ENCODE measurements around the gene MRPL12. TPM values are rescaled to one million over a fixed set of nuclear protein-coding genes. Genes with fewer than 3 reads are reported as not detected.

The MRPL12 gene
- total RNA-seq, 4 donors from 2014 or later = 69.6 to 115 (median 79.9) TPM

DNA sequence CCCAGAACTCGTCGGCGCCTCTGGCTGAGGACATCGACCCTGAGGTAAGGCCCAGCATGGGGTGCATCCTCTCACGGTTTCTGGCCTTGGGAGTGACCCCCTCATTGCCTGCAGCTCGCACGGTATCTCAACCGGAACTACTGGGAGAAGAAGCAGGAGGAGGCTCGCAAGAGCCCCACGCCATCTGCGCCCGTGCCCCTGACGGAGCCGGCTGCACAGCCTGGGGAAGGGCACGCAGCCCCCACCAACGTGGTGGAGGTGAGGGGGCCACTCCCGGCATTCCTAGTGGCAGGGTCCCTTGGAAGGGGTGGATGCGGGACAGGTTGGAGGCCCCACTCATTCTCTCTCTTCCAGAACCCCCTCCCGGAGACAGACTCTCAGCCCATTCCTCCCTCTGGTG is 8.4 kb upstream of the MRPL12 start:
- H3K36me3 ChIP-seq = peaks cover 83 to 100% (median 84%) of the 10 kb centered on the region in 3 donors
- intact Hi-C loops (cut with DNase I) = no loop called here
- DNase-seq = no peak

DNA sequence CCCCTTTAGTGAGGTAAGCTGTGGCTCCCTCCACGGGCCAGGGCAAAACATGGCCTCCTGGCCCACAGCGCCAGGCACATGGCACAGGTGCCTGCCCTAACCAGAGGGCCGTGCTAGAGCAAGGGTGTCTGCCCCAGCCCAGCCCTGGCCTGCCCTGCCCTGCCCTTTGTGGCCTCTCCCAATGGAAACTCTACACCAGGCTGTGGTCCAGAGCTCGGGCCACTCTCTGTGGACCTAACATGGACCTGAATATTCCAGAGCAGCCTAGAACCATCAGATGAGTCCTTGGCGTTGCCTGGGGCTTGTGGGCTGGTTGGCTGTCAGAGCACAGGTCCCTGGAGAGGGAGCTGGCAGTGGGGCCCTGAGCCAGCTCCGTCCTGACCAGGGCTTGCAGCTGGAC is 8.0 kb upstream of the MRPL12 start:
- TF ChIP-seq CTCF (IDR thresholded peaks at IDR 0.05) (no peak), POLR2A (IDR thresholded peaks at IDR 0.05) (no peak)
- no peak overlapping the region for H3K27ac ChIP-seq
- peaks cover 80 to 100% (median 88%) of the 10 kb centered on the region in 3 donors for H3K36me3 ChIP-seq
- H3K9me3 ChIP-seq = no peaks in the 10 kb centered on the region
- 100% methylated on average over 2 of the region's 6 CpGs; no CpG with 5 or more reads in 1 of the 2 donors for WGBS, 2 donors
- H3K4me1 ChIP-seq = no peaks in the 10 kb centered on the region
- no peak overlapping the region for H3K4me3 ChIP-seq
- no peak for DNase-seq
- intact Hi-C loops (cut with DNase I) = no loop called here
- no peaks in the 10 kb centered on the region for H3K27me3 ChIP-seq

More for the DNA sequence above, 8.4 kb upstream of the MRPL12 start:
- WGBS, 2 donors = 82% methylated on average over 6 of the region's 19 CpGs; no CpG with 5 or more reads in 1 of the 2 donors
- H3K4me3 ChIP-seq = no peak overlapping the region
- no peak for TF ChIP-seq POLR2A (IDR thresholded peaks at IDR 0.05)
- TF ChIP-seq CTCF (IDR thresholded peaks at IDR 0.05) = no peak
- no peaks in the 10 kb centered on the region for H3K27me3 ChIP-seq
- H3K27ac ChIP-seq = no peak overlapping the region
- H3K9me3 ChIP-seq = no peaks in the 10 kb centered on the region
- peaks cover 0 to under 1% (median 0%) of the 10 kb centered on the region in 3 donors for H3K4me1 ChIP-seq

DNA sequence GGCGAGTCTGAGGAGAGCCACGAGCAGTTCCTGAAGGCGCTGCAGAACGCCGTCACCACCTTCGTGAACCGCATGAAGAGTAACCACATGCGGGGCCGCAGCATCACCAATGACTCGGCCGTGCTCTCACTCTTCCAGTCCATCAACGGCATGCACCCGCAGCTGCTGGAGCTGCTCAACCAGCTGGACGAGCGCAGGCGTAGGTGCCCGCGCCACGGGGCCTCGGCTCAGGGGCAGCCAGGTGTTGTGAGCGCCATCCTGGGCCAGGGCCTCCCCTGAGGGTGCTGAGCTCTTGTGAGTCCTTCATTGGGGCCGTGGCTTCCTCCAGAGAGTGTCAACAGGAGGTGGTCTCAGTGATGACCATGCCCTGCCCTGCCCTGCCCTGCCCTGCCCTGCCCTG is 7.4 kb upstream of the MRPL12 start:
- peaks cover 2 to 6% (median 3%) of the 10 kb centered on the region in 3 donors for H3K4me1 ChIP-seq
- intact Hi-C loops (cut with DNase I) = no loop called here
- no peaks in the 10 kb centered on the region for H3K9me3 ChIP-seq
- H3K4me3 ChIP-seq = no peak overlapping the region
- no peaks in the 10 kb centered on the region for H3K27me3 ChIP-seq
- DNase-seq = no peak
- TF ChIP-seq POLR2A (IDR thresholded peaks at IDR 0.05) (no peak), CTCF (IDR thresholded peaks at IDR 0.05) (no peak)
- no peak overlapping the region for H3K27ac ChIP-seq
- 67 to 84% methylated on average over 3 to 6 of the region's 22 CpGs for WGBS, 2 donors
- peaks cover 74 to 100% (median 86%) of the 10 kb centered on the region in 3 donors for H3K36me3 ChIP-seq

DNA sequence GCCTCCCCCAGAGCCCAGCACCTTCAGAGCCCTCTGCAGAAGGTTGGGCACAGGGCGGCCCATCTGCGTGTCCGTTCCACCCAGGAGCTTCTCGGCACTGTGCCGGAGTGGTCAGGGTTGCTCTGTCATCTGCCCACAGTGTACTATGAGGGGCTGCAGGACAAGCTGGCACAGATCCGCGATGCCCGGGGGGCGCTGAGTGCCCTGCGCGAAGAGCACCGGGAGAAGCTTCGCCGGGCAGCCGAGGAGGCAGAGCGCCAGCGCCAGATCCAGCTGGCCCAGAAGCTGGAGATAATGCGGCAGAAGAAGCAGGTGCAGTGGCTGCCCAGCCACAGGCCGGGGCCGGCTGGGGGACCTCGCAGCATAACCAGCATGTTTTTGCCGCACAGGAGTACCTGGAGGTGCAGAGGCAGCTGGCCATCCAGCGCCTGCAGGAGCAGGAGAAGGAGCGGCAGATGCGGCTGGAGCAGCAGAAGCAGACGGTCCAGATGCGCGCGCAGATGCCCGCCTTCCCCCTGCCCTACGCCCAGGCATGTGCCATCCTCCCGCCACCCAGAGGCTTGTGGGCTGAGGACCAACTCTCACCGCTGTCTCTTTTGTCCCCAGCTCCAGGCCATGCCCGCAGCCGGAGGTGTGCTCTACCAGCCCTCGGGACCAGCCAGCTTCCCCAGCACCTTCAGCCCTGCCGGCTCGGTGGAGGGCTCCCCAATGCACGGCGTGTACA is 6.8 kb upstream of the MRPL12 start:
- Histone ChIP-seq H3K27me3 (no peaks in the 10 kb centered on the region), H3K27ac (no peak overlapping the region), H3K4me3 (no peak overlapping the region), H3K9me3 (no peaks in the 10 kb centered on the region), H3K36me3 (peaks cover 73 to 100% (median 80%) of the 10 kb centered on the region in 3 donors), H3K4me1 (peaks cover 8 to 11% (median 9%) of the 10 kb centered on the region in 3 donors)
- DNase-seq = no peak
- WGBS, 2 donors = 91 to 92% methylated on average over 7 of the region's 40 CpGs
- intact Hi-C loops (cut with DNase I) = no loop called here
- TF ChIP-seq POLR2A (IDR thresholded peaks at IDR 0.05) = no peak
- no peak for TF ChIP-seq CTCF (IDR thresholded peaks at IDR 0.05)

GRCh38 chr17:81697261-81698044 is 5.7 kb upstream of the MRPL12 start:
- Histone ChIP-seq H3K27me3 (no peaks in the 10 kb centered on the region), H3K4me3 (no peak overlapping the region), H3K4me1 (peaks cover 18 to 22% (median 20%) of the 10 kb centered on the region in 3 donors), H3K27ac (no peak overlapping the region), H3K9me3 (no peaks in the 10 kb centered on the region), H3K36me3 (peaks cover 66 to 93% (median 71%) of the 10 kb centered on the region in 3 donors)
- 81 to 87% methylated on average over 18 to 21 of the region's 25 CpGs for WGBS, 2 donors
- DNase-seq = no peak
- intact Hi-C loops (cut with DNase I) = no loop called here
- TF ChIP-seq POLR2A (IDR thresholded peaks at IDR 0.05) = no peak
- TF ChIP-seq CTCF (IDR thresholded peaks at IDR 0.05) = no peak
